PFSK-1 (cell line): Measurements from ENCODE around the gene KCNE1.

Experiments
- FOXP2 ChIP-seq: optimal IDR thresholded peaks from 2 replicates; pipeline ENCODE3; 2011; ENCODE audit warnings: borderline replicate concordance, control low read depth, inconsistent platforms; ENCODE audit not compliant: insufficient read depth; ENCODE audit errors: extremely low read length, extremely low read depth
- POLR2AphosphoS5 ChIP-seq: IDR thresholded peaks from 2 replicates; pipeline ENCODE4 v1.6.1; 2012; ENCODE audit warnings: low read depth, mild to moderate bottlenecking, control low read depth, low read length, moderate library complexity
- SIN3A ChIP-seq: IDR thresholded peaks from 2 replicates; pipeline ENCODE4 v1.6.1; 2012; ENCODE audit warnings: mild to moderate bottlenecking, low read length, moderate library complexity, borderline replicate concordance; ENCODE audit not compliant: insufficient read depth
- TAF1 ChIP-seq: IDR thresholded peaks from 2 replicates; pipeline ENCODE4 v1.6.1; 2012; ENCODE audit warnings: low read length, control low read depth, borderline replicate concordance; ENCODE audit not compliant: insufficient read depth
- TF ChIP-seq, protein P1 (sequence below), 2 experiments: IDR thresholded peaks; 2 replicates each; pipeline versions ENCODE4 v1.6.1 to v1.8.0; 2011 to 2012; ENCODE audit warnings: low read depth in 2 of 2, low read length in 2 of 2, control low read depth in 1 of 2, inconsistent platforms in 1 of 2, mild to moderate bottlenecking in 1 of 2, moderate library complexity in 1 of 2; ENCODE audit not compliant: insufficient read depth in 1 of 2

Gene KCNE1

DNA sequence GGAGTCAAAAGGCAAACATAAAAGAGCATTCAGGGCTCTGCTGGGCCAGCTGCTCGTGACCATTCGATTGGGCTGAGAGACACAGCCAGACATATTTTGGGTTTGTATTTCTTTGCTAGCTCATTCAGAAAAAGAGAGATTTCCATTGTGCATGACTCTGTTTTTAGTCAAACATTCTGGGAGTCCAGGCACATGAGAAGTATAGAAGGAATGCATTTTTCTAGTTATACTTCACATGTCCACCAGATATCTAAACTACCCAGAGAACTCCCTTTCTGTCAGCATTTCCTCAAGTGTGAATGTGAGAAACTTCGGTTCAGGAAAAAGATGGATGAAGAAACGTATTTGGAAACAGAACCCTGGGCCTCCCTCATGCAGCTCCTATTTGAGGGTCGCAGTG, 6.3 kb upstream of the KCNE1 start:
- TF ChIP-seq TAF1 (no peak), POLR2AphosphoS5 (no peak), FOXP2 (no peak), SIN3A (no peak)
- TF ChIP-seq, protein P1, sequence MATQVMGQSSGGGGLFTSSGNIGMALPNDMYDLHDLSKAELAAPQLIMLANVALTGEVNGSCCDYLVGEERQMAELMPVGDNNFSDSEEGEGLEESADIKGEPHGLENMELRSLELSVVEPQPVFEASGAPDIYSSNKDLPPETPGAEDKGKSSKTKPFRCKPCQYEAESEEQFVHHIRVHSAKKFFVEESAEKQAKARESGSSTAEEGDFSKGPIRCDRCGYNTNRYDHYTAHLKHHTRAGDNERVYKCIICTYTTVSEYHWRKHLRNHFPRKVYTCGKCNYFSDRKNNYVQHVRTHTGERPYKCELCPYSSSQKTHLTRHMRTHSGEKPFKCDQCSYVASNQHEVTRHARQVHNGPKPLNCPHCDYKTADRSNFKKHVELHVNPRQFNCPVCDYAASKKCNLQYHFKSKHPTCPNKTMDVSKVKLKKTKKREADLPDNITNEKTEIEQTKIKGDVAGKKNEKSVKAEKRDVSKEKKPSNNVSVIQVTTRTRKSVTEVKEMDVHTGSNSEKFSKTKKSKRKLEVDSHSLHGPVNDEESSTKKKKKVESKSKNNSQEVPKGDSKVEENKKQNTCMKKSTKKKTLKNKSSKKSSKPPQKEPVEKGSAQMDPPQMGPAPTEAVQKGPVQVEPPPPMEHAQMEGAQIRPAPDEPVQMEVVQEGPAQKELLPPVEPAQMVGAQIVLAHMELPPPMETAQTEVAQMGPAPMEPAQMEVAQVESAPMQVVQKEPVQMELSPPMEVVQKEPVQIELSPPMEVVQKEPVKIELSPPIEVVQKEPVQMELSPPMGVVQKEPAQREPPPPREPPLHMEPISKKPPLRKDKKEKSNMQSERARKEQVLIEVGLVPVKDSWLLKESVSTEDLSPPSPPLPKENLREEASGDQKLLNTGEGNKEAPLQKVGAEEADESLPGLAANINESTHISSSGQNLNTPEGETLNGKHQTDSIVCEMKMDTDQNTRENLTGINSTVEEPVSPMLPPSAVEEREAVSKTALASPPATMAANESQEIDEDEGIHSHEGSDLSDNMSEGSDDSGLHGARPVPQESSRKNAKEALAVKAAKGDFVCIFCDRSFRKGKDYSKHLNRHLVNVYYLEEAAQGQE (IDR thresholded peaks at IDR 0.05; ENCODE audit: insufficient read depth in 1 of 2, low read depth in 2 of 2, low read length in 2 of 2), result no peak

DNA sequence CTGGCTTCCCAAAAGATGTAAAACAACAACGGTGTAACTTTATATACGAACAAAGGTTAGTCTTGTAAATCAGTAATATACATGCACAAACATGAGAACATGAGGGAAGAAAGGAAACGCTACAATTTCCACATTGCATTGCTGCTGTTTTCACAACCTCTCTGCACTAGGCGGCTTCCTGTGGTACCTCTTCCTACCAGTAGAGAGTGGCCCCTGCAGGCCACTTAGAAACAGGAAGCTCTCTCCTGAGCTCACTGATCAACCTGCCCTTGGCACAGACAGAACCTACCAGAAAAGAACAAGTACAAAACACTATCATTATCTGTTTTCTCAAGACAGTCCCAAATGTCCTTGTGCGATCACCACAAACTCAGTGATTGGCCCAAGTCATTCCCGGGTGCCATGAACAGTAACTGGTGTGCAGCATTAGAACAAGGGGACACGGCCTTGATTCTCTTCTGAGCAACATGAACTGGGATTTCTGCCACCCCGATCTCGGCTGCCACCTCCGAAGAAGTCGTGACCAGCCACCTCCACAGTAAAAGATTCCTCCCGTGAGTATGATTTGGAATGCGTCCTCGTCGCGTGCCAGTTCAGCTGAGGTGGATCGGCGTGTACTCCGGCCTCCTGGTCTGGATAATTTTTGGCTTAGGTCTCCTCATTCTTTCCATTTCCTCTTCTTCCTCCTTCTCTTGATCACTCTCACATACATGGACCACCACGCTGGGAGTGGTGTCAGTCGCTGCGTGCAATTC, 5.7 kb upstream of the KCNE1 start:
- TF ChIP-seq POLR2AphosphoS5, result no peak

DNA sequence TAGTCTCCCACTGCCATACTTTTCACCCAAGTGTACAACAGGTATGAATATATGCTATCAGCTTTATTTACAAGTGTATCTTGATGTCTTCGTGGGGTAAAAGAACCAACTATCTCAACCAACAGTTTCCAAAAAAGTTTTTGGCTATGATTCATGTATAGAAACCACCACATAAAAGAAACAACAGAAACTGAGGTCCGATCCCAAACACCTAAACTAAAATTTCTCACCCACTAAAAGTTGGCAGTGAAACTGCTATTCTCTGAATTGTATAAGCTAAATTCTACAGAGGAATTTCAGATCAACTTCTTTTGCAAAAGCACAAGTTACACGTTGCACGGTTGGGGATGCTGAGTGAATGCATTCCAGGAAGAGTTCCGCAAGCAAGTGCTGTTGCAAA, 5.0 kb upstream of the KCNE1 start:
- TF ChIP-seq FOXP2, result no peak
- TF ChIP-seq SIN3A, result no peak
- no peak for TF ChIP-seq POLR2AphosphoS5
- TF ChIP-seq, protein P1 (IDR thresholded peaks at IDR 0.05; ENCODE audit: insufficient read depth in 1 of 2, low read depth in 2 of 2, low read length in 2 of 2), result no peak
- no peak for TF ChIP-seq TAF1

DNA sequence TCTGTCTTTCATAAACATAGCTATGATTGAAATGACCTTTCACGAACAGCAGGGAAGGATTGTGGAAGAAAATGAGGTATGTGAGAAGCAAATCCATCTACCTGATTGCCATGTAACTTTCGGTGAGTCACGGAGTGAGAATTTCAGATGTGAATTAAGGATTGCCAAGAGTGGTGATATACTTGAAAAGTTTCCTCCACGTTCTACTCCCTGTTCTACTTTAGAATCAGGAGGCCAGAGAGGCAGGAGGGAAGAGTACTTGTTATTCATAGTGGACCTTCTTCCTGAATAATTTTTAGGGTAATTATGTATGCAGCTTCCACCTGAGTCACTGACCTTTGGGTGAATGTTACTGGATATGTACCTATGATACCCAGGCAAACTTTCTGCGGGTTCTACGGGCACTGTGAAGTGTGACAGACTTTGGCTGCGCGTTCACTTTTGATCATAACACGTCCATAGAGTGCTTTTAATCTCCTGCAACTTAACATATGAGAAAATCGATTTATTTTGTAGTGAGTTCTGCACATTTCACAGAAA, 2.6 kb upstream of the KCNE1 start:
- TF ChIP-seq TAF1, result no peak
- TF ChIP-seq FOXP2, result no peak
- TF ChIP-seq, protein P1 (IDR thresholded peaks at IDR 0.05; ENCODE audit: insufficient read depth in 1 of 2, low read depth in 2 of 2, low read length in 2 of 2), result no peak
- no peak for TF ChIP-seq POLR2AphosphoS5
- no peak for TF ChIP-seq SIN3A

DNA sequence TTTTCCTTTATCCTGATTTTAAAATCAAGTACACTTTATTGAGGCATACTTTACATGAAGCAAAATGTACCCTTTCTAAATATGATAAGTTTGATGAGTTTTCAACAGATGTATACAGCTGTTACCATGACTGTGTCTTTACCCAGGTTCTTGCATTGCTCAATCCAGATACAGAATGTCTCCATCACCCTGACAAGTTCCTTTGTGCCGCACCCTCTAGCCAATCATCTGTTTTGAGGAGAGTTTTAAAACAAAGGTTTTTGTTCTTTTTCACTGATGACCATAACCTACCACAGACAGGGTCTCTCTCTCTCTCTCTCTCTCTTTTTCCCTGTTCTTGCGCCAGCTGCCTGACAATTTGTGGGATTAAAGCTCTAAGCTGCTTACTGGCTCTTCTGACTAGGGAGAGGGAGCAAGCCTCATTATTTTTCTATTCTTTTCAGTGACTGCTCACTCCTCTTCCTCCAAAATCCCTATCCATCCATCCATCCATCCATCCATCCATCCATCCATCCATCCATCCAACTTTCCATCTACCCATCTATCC, 1.2 kb upstream of the KCNE1 start:
- no peak for TF ChIP-seq TAF1
- TF ChIP-seq SIN3A, result no peak
- TF ChIP-seq, protein P1 (IDR thresholded peaks at IDR 0.05; ENCODE audit: insufficient read depth in 1 of 2, low read depth in 2 of 2, low read length in 2 of 2), result no peak
- TF ChIP-seq FOXP2, result no peak
- no peak for TF ChIP-seq POLR2AphosphoS5
